K562 (cell line): Measurements from ENCODE around the gene EVA1A. TPM values are rescaled to one million over a fixed set of nuclear protein-coding genes. Genes with fewer than 3 reads are reported as not detected.

Source experiments
- ATAC-seq: fragments of 200-7000 bp; cut with Tn5 transposase; 3 replicates; pipeline ENCODE4 v1.9.1; 2020; ENCODE audit warnings: moderate library complexity
- BruUV-seq: library from RNA; stranded (reverse); fragments of 400-500 nt; replicated peaks from 2 replicates; lab custom pipeline; 2021; lab: Mats Ljungman, UMichigan
- CTCF ChIA-PET: fragments of 300-600 bp; formaldehyde crosslinking; extraction: SDS; loops from one replicate; lab custom pipeline; 2021; ENCODE audit warnings: low intra/inter-chr PET ratio; lab: Yijun Ruan, JAX
- POLR2A ChIA-PET: fragments of 300-600, 350-650 bp; sonication (Branson Sonifier 250); formaldehyde crosslinking; extraction: SDS; loops from one replicate; lab custom pipeline; 2021; ENCODE audit warnings: antibody characterized with exemption, inconsistent platforms; lab: Yijun Ruan, JAX
- DNase-seq, 4 experiments: peaks; one replicate each; pipeline versions ENCODE4 v3.0.0 to v3.0.0-alpha.2; 2011 to 2018; ENCODE audit warnings: low spot score in 3 of 4, mixed read lengths in 3 of 4; ENCODE audit errors: extremely low read depth in 1 of 4
- FAIRE-seq: peaks from 2 replicates; lab custom pipeline; 2011; peaks lifted over from hg19 to GRCh38; lab: Jason Lieb, UNC
- H2AFZ ChIP-seq: 2 replicates; pipeline ENCODE4 v1.6.0; 2011; ENCODE audit warnings: low read depth, low read length, control low read depth, inconsistent platforms
- H3K27ac ChIP-seq: fragments of 200-600 bp; 3 replicates; pipeline ENCODE4 v1.8.0; 2011; ENCODE audit warnings: low read depth, mild to moderate bottlenecking, control low read depth, inconsistent platforms, low read length, moderate library complexity, mixed read lengths; ENCODE audit errors: extremely low read depth
- H3K27me3 ChIP-seq, 2 experiments: fragments of 300-600 bp in 1 of 2; 2 replicates in 1 of 2; 3 replicates in 1 of 2; pipeline versions ENCODE4 v1.6.0 to v1.8.0; 2011; ENCODE audit warnings: inconsistent platforms in 2 of 2, low read length in 2 of 2, mild to moderate bottlenecking in 1 of 2, mixed read lengths in 1 of 2, moderate library complexity in 1 of 2; ENCODE audit not compliant: control insufficient read depth in 2 of 2, insufficient read depth in 2 of 2
- H3K36me3 ChIP-seq: fragments of 300-600 bp; 3 replicates; pipeline ENCODE4 v1.8.0; 2011; ENCODE audit warnings: mild to moderate bottlenecking, low read length, inconsistent platforms; ENCODE audit not compliant: control insufficient read depth, insufficient read depth
- H3K4me1 ChIP-seq, 2 experiments: fragments of 200-600 bp in 1 of 2; replicated peaks in 1 of 2; 2 replicates in 1 of 2; 3 replicates in 1 of 2; pipeline versions ENCODE4 v1.5.1 to v1.8.0; 2011; ENCODE audit warnings: inconsistent platforms in 2 of 2, low read length in 2 of 2, mild to moderate bottlenecking in 1 of 2, mixed read lengths in 1 of 2, moderate library complexity in 1 of 2; ENCODE audit not compliant: control insufficient read depth in 2 of 2, insufficient read depth in 2 of 2
- H3K4me2 ChIP-seq: 2 replicates; pipeline ENCODE4 v1.6.1; 2011; ENCODE audit warnings: low read length, control low read depth, inconsistent platforms, mixed read lengths; ENCODE audit not compliant: insufficient read depth
- H3K4me3 ChIP-seq: fragments of 200-600 bp; sonication (generic), shearing (Covaris generic); 2 replicates; pipeline ENCODE4 v1.5.1; 2016; ENCODE audit warnings: control low read depth, inconsistent platforms
- H3K79me2 ChIP-seq: fragments of 200-600 bp; 3 replicates; pipeline ENCODE4 v1.8.0; 2011; ENCODE audit warnings: low read length, inconsistent platforms; ENCODE audit not compliant: control insufficient read depth, insufficient read depth
- H3K9ac ChIP-seq, 2 experiments: 2 replicates each; pipeline versions ENCODE4 v1.6.0 to v1.6.1; 2011; ENCODE audit warnings: low read depth in 2 of 2, low read length in 2 of 2, control low read depth in 1 of 2, inconsistent platforms in 1 of 2, mild to moderate bottlenecking in 1 of 2, mixed read lengths in 1 of 2; ENCODE audit not compliant: insufficient read depth in 1 of 2
- H3K9me1 ChIP-seq: one replicate; pipeline ENCODE4 v1.6.0; 2011; ENCODE audit warnings: inconsistent platforms, mild to moderate bottlenecking, low read length, moderate library complexity; ENCODE audit not compliant: control insufficient read depth, insufficient read depth
- H3K9me3 ChIP-seq: replicated peaks from 2 replicates; pipeline ENCODE4 v1.5.1; 2011; ENCODE audit warnings: low read depth, low read length, inconsistent platforms; ENCODE audit not compliant: control insufficient read depth, insufficient read depth
- H4K20me1 ChIP-seq: replicated peaks from 2 replicates; pipeline ENCODE4 v1.6.1; 2011; ENCODE audit warnings: low read length, inconsistent platforms, mixed read lengths; ENCODE audit not compliant: control insufficient read depth, insufficient read depth
- CBX8 ChIP-seq: fragments of 200-600 bp; sonication (generic); IDR thresholded peaks from 2 replicates; pipeline ENCODE4 v1.6.1; 2012; ENCODE audit warnings: borderline replicate concordance, mixed run types, low read depth, mild to moderate bottlenecking, moderate library complexity, mixed read lengths, low read length, control low read depth, inconsistent platforms; ENCODE audit not compliant: poor library complexity, severe bottlenecking; ENCODE audit errors: extremely low read depth
- MBD2 ChIP-seq: sonication (generic); IDR thresholded peaks from 2 replicates; pipeline ENCODE4 v1.6.1; 2016; ENCODE audit warnings: low read depth, borderline replicate concordance
- NR2C1 ChIP-seq, 2 experiments: fragments of 450-650 bp; IDR thresholded peaks; 2 replicates each; pipeline ENCODE4 v1.6.1; 2017; ENCODE audit warnings: mild to moderate bottlenecking in 2 of 2, antibody characterized with exemption in 1 of 2, inconsistent platforms in 1 of 2, missing compliant biosample characterization in 1 of 2, missing genetic modification characterization in 1 of 2
- SMARCB1 ChIP-seq: IDR thresholded peaks from 2 replicates; pipeline ENCODE4 v1.6.1; 2011; ENCODE audit warnings: improper control_type of control experiment, low read depth; ENCODE audit not compliant: insufficient read length
- TCF3 ChIP-seq: sonication (generic); formaldehyde crosslinking; IDR thresholded peaks from 2 replicates; pipeline ENCODE4 v1.4.0; 2020; ENCODE audit warnings: mild to moderate bottlenecking, missing genetic modification reagents
- WGBS: fragments of 100-300 bp; shearing (Covaris generic); methylation state at CpG from one replicate; pipeline ENCODE4 v1.1.6; 2016; ENCODE audit warnings: low coverage, mixed read lengths; ENCODE audit not compliant: insufficient coverage; ENCODE audit errors: missing lambda C conversion rate; 5-methylcytosine and 5-hydroxymethylcytosine counted together
- in situ Hi-C: fragments of 300-500 bp; cut with MboI; formaldehyde crosslinking; loops from 4 replicates; pipeline ENCODE4 v1.15.0; 2018; ENCODE audit warnings: inconsistent platforms, mixed read lengths
- intact Hi-C: fragments of 100-400 bp; cut with micrococcal nuclease; formaldehyde crosslinking; loops from 2 replicates; pipeline ENCODE4 v1.14.2; 2022
- polyA plus RNA-seq, 8 experiments: library from polyadenylated mRNA; depleted of rRNA in 4 of 8; stranded (reverse) in 5 of 8; unstranded in 3 of 8; fragments of >200 nt; fragmentation: Nextera tagmentation in 2 of 8; fragmentation: Illumina TruSeq in 1 of 8; extraction: Ambion mirVana in 2 of 8; extraction: Trizol in 1 of 8; gene quantifications; 2 replicates each; pipeline versions ENCODE4 v1.2.1 to v1.2.3, GENCODE V29; 2011 to 2014; ENCODE audit warnings: inconsistent platforms in 1 of 8, missing spikeins in 1 of 8
- total RNA-seq, 7 experiments: library from RNA; depleted of rRNA in 6 of 7; stranded (reverse); fragments of >200 nt in 6 of 7; fragmentation: Illumina TruSeq in 2 of 7; extraction: Trizol in 2 of 7; gene quantifications; 2 replicates each; pipeline versions ENCODE4 v1.2.1 to v1.2.3, GENCODE V29; 2011 to 2021; ENCODE audit warnings: low replicate concordance in 1 of 7
- TF ChIP-seq, protein P1 (sequence below): IDR thresholded peaks from 2 replicates; pipeline ENCODE4 v1.6.1; 2011; ENCODE audit warnings: borderline replicate concordance, low read depth, mild to moderate bottlenecking, moderate library complexity, low read length; ENCODE audit not compliant: insufficient read depth, poor library complexity, severe bottlenecking
- TF ChIP-seq, protein P2 (sequence below), 3 experiments: IDR thresholded peaks in 2 of 3; conservative IDR thresholded peaks in 1 of 3; 2 replicates each; pipeline ENCODE4 v1.5.1; 2011 to 2012; ENCODE audit warnings: low read length in 3 of 3, mild to moderate bottlenecking in 3 of 3, control low read depth in 2 of 3, improper control_type of control experiment in 1 of 3, inconsistent platforms in 1 of 3, low read depth in 1 of 3, mixed read lengths in 1 of 3, moderate library complexity in 1 of 3; ENCODE audit not compliant: insufficient read depth in 2 of 3

EVA1A gene
- total and polyA plus RNA-seq, 9 of the 15 experiments (the other 6 are each of a cell fraction or from before 2014, with no cell fraction given), result not detected

DNA sequence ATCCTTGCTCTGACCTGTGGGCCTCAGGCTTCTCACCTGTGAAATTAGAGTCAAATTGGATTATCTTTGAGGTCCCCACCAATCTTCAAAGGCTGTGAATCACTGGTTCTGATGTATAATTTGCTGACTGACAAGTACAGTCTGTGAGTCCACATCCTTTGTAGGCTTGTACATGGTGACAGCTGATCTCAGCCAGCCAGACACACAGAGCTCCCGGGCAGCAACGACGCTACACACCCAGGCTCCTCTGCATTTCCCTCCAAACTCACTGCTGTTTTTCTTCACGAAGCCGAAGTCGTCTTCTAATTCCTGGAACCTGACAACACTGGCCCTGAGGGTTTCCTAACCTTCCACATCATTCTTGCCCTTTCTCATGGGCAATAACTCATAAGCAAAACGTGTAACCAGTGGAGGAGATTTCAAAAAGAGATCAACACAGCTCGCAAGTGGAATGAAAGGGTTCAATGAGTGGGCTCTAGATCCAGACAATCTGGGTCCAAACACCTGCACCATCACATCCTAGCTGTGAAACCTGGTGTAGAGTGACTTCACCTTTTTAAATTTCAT, 37.9 kb upstream of the EVA1A start:
- Histone ChIP-seq H3K27ac (no peak overlapping the region), H3K9me1 (no peaks in the 10 kb centered on the region), H3K9me3 (no peaks in the 10 kb centered on the region; the same call in 1 of the 2 replicates), H3K79me2 (no peaks in the 10 kb centered on the region), H3K9ac (no peak overlapping the region), H2AFZ (peak overlapping the region; percentile 45; the same call in 1 of the 2 replicates), H3K27me3 (no peaks in the 10 kb centered on the region), H3K36me3 (no peaks in the 10 kb centered on the region), H4K20me1 (no peaks in the 10 kb centered on the region), H3K4me2 (no peak overlapping the region), H3K4me1 (peaks cover 0 to 6% of the 10 kb centered on the region in 2 experiments; a peak in 1 of 5 replicates), H3K4me3 (no peak overlapping the region)
- ChIA-PET CTCF (no interaction called here), POLR2A (interaction anchor here (0.7 kb wide), 1 partner anchor 533 kb away, joined by 3 read pairs; no protein-coding TSS in a partner anchor)
- 23% methylated on average over 8 of the region's 8 CpGs for WGBS
- no peak for TF ChIP-seq TCF3
- in situ Hi-C loops (no loop called here), intact Hi-C loops (no loop called here)
- DNase-seq (no peak), FAIRE-seq (no peak), ATAC-seq (no peak)
- BruUV-seq, result no TSS peak

DNA sequence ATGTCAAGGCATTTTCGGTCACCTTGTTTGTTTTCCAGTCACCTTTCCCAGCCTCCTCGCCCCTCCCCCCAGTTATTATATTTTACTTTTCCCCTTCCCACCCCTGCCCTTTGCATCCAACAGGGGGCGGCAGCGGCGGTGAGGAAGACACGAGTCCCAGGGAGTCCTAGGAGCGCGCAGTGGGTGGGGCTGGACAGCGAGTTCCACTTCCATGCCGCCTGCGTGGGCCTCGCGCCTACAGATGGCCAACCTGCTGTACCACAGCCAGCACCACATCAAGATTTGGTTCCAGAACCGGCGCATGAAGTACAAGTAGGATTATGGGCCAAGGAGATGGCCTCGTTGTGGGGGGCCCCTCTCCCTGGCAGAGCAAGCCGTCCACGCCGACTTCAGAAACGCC, 37.2 kb upstream of the EVA1A start:
- Histone ChIP-seq H3K4me1 (peaks cover 0 to 6% of the 10 kb centered on the region in 2 experiments; a peak in 1 of 5 replicates), H3K27me3 (no peaks in the 10 kb centered on the region), H3K27ac (no peak overlapping the region), H3K79me2 (no peaks in the 10 kb centered on the region), H2AFZ (peak overlapping the region; percentile 56), H3K9me3 (no peaks in the 10 kb centered on the region; the same call in 1 of the 2 replicates), H3K4me2 (no peak overlapping the region), H3K4me3 (no peak overlapping the region), H3K36me3 (no peaks in the 10 kb centered on the region), H3K9ac (no peak overlapping the region), H4K20me1 (no peaks in the 10 kb centered on the region), H3K9me1 (no peaks in the 10 kb centered on the region)
- ChIA-PET POLR2A (no interaction called here), CTCF (no interaction called here)
- WGBS, result 31% methylated on average over 17 of the region's 20 CpGs
- BruUV-seq, result no TSS peak
- FAIRE-seq (no peak), DNase-seq (peak; percentile 20 to 34 (median 28)), ATAC-seq (peak; percentile 88)
- intact Hi-C loops, result no loop called here
- in situ Hi-C loops, result no loop called here
- TF ChIP-seq NR2C1 (IDR thresholded peaks at IDR 0.05) (no peak), NR2C1 (tag; IDR thresholded peaks at IDR 0.05) (no peak), SMARCB1 (no peak), MBD2 (no peak), CBX8 (no peak)
- TF ChIP-seq, protein P1, sequence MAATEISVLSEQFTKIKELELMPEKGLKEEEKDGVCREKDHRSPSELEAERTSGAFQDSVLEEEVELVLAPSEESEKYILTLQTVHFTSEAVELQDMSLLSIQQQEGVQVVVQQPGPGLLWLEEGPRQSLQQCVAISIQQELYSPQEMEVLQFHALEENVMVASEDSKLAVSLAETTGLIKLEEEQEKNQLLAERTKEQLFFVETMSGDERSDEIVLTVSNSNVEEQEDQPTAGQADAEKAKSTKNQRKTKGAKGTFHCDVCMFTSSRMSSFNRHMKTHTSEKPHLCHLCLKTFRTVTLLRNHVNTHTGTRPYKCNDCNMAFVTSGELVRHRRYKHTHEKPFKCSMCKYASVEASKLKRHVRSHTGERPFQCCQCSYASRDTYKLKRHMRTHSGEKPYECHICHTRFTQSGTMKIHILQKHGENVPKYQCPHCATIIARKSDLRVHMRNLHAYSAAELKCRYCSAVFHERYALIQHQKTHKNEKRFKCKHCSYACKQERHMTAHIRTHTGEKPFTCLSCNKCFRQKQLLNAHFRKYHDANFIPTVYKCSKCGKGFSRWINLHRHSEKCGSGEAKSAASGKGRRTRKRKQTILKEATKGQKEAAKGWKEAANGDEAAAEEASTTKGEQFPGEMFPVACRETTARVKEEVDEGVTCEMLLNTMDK, result peak; percentile 82
- TF ChIP-seq, protein P2, sequence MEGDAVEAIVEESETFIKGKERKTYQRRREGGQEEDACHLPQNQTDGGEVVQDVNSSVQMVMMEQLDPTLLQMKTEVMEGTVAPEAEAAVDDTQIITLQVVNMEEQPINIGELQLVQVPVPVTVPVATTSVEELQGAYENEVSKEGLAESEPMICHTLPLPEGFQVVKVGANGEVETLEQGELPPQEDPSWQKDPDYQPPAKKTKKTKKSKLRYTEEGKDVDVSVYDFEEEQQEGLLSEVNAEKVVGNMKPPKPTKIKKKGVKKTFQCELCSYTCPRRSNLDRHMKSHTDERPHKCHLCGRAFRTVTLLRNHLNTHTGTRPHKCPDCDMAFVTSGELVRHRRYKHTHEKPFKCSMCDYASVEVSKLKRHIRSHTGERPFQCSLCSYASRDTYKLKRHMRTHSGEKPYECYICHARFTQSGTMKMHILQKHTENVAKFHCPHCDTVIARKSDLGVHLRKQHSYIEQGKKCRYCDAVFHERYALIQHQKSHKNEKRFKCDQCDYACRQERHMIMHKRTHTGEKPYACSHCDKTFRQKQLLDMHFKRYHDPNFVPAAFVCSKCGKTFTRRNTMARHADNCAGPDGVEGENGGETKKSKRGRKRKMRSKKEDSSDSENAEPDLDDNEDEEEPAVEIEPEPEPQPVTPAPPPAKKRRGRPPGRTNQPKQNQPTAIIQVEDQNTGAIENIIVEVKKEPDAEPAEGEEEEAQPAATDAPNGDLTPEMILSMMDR (IDR thresholded peaks at IDR 0.05 in 2 of 3, conservative IDR thresholded peaks at IDR 0.05 in 1 of 3; ENCODE audit: insufficient read depth in 2 of 3, low read depth in 1 of 3, low read length in 3 of 3), result peak in 2 of 3 experiments; percentile 14 to 22; a peak in 2 of 6 replicates
